Esophagus squamous epithelium (tissue), 4 donors: ENCODE measurements around the gene FGF3.

Experiments
- CTCF ChIP-seq, 6 experiments: fragments of 450-650 bp in 4 of 6; fragments of 200-600 bp in 2 of 6; sonication (generic) in 2 of 6; IDR thresholded peaks; one replicate each; pipeline ENCODE4 v1.5.1; 2016 to 2019; ENCODE audit warnings: antibody characterized with exemption in 6 of 6, mild to moderate bottlenecking in 4 of 6, moderate library complexity in 4 of 6
- POLR2A ChIP-seq, 4 donors: fragments of 450-650 bp; IDR thresholded peaks; one replicate each; pipeline ENCODE4 v1.6.1; 2017; ENCODE audit warnings: antibody characterized with exemption in 4 of 4, mild to moderate bottlenecking in 4 of 4, moderate library complexity in 3 of 4

DNA sequence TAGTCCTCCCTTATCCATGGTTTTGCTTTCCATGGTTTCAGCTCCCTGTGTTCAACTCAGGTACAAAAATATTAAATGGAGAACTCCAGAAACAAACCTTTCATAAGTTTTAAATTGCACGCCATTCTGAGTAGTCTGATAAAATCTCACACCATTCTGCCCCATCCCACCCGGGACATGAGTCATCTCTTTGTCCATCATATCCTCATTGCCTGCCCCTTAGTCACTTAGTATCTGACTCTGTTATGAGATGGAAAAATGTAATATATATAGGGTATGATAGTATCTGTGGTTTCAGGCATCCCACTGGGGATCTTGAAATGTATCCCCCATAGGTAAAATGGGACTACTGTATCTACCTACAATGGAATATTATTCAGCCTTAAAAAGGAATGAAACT, 35.5 kb upstream of the FGF3 start:
- TF ChIP-seq CTCF (IDR thresholded peaks at IDR 0.05), result no peak
- TF ChIP-seq POLR2A (IDR thresholded peaks at IDR 0.05), result no peak
